ENCODE measurements around the gene PAX8. TPM values are rescaled to one million over a fixed set of nuclear protein-coding genes. Genes with fewer than 3 reads are reported as not detected.

PAX8 gene
- total and polyA plus RNA-seq, 12 donors: 1.7 to 72.3 (median 11.6) TPM

- TF ChIP-seq CTCF (IDR thresholded peaks at IDR 0.05): no peak
- TF ChIP-seq POLR2A (IDR thresholded peaks at IDR 0.05): no peak
- intact Hi-C loops (cut with DNase I): no loop called here
Observed at GRCh38 chr2:113176696-113177355, 101.9 kb downstream of the PAX8 start.

GRCh38 chr2:113175736-113176695, 102.7 kb downstream of the PAX8 start:
- Histone ChIP-seq H3K36me3 (replicated peaks in 1 of 2) (no peaks in the 10 kb centered on the region), H3K9me3 (replicated peaks in 1 of 3) (no peaks in the 10 kb centered on the region), H3K27me3 (no peaks in the 10 kb centered on the region), H3K4me3 (no peak overlapping the region), H3K4me1 (replicated peaks in 1 of 2) (peaks cover 16 to 25% of the 10 kb centered on the region in 2 donors), H3K27ac (peak overlapping the region in 1 of 5 donors; percentile 9)
- peak in 1 of 7 donors; percentile 9 for DNase-seq
- TF ChIP-seq POLR2A (IDR thresholded peaks at IDR 0.05): no peak
- TF ChIP-seq CTCF (IDR thresholded peaks at IDR 0.05): no peak
- WGBS, 4 donors: 56 to 71% (median 59%) methylated on average over 7 to 11 of the region's 11 CpGs
- intact Hi-C loops (cut with DNase I): no loop called here

More at GRCh38 chr2:113176696-113177355, 101.9 kb downstream of the PAX8 start:
- no peak for DNase-seq
- Histone ChIP-seq H3K4me3 (no peak overlapping the region), H3K27me3 (no peaks in the 10 kb centered on the region), H3K4me1 (replicated peaks in 1 of 2) (peaks cover 24 to 33% of the 10 kb centered on the region in 2 donors), H3K27ac (no peak overlapping the region), H3K36me3 (replicated peaks in 1 of 2) (no peaks in the 10 kb centered on the region), H3K9me3 (replicated peaks in 1 of 3) (no peaks in the 10 kb centered on the region)
- 93 to 96% (median 95%) methylated on average over 6 to 7 of the region's 7 CpGs for WGBS, 4 donors

GRCh38 chr2:113175042-113175628, 103.6 kb downstream of the PAX8 start:
- Histone ChIP-seq H3K27me3 (no peaks in the 10 kb centered on the region), H3K4me1 (replicated peaks in 1 of 2) (peaks cover 7 to 16% of the 10 kb centered on the region in 2 donors), H3K9me3 (replicated peaks in 1 of 3) (no peaks in the 10 kb centered on the region), H3K27ac (peak overlapping the region in 1 of 5 donors; percentile 9), H3K4me3 (no peak overlapping the region), H3K36me3 (replicated peaks in 1 of 2) (no peaks in the 10 kb centered on the region)
- TF ChIP-seq CTCF (IDR thresholded peaks at IDR 0.05): no peak
- no peak for TF ChIP-seq POLR2A (IDR thresholded peaks at IDR 0.05)
- peak in 2 of 7 donors; percentile 13 to 16 for DNase-seq
- intact Hi-C loops (cut with DNase I): no loop called here
- 59 to 72% (median 67%) methylated on average over 8 of the region's 8 CpGs for WGBS, 4 donors

- no peaks in the 10 kb centered on the region for H3K36me3 ChIP-seq (replicated peaks in 1 of 2)
- intact Hi-C loops (cut with DNase I): no loop called here
- no peaks in the 10 kb centered on the region for H3K27me3 ChIP-seq
- H3K4me3 ChIP-seq: peak overlapping the region in 1 of 4 donors; percentile 1
- TF ChIP-seq POLR2A (IDR thresholded peaks at IDR 0.05): no peak
- TF ChIP-seq CTCF (IDR thresholded peaks at IDR 0.05): no peak
- H3K9me3 ChIP-seq (replicated peaks in 1 of 3): no peaks in the 10 kb centered on the region
- peak in 2 of 7 donors; percentile 8 to 12 for DNase-seq
- WGBS, 4 donors: 76 to 93% (median 78%) methylated on average over 2 to 3 of the region's 3 CpGs
- H3K27ac ChIP-seq: peak overlapping the region in 2 of 5 donors; percentile 43 to 72
- H3K4me1 ChIP-seq (replicated peaks in 1 of 2): peaks cover 0 to 8% of the 10 kb centered on the region in 2 donors
Observed at GRCh38 chr2:113174376-113174750, 104.4 kb downstream of the PAX8 start.

All from adrenal gland (tissue), 12 donors.